Right forelimb (tissue), 1 donor: Measurements from ENCODE around the gene KRTAP20-4.

ENCODE experiments used
- DNase-seq: peaks from one replicate; pipeline ENCODE4 v3.0.0-alpha.2; 2018

KRTAP20-4 gene

GRCh38 chr21:30668776-30669175 lies 48.3 kb downstream of the KRTAP20-4 start:
- DNase-seq: no peak
